ENCODE measurements around the gene C3orf18.

GRCh38 chr3:50582083-50582482 is 14.5 kb upstream of the C3orf18 start:
- TF ChIP-seq CTCF (IDR thresholded peaks at IDR 0.05): no peak
- TF ChIP-seq POLR2A (IDR thresholded peaks at IDR 0.05): no peak

Measured in transverse colon (tissue), 3 donors.